Activated CD4-positive, alpha-beta T cell treated with anti-CD3 and anti-CD28 coated beads for 4 hours (primary cell): ENCODE measurements around the gene AGBL1.

Experiments used
- DNase-seq, 2 donors: peaks; one replicate each; pipeline ENCODE4 v3.0.0-alpha.2; 2020

The AGBL1 gene

GRCh38 chr15:86540840-86541467, 461.3 kb downstream of the AGBL1 start:
- no peak for DNase-seq

- no peak for DNase-seq
Observed at GRCh38 chr15:86541540-86541939, 461.9 kb downstream of the AGBL1 start.

- DNase-seq, result no peak
Observed at GRCh38 chr15:86550075-86550474, 470.4 kb downstream of the AGBL1 start.

GRCh38 chr15:86553108-86553507, 473.4 kb downstream of the AGBL1 start:
- DNase-seq, result no peak

- DNase-seq, result no peak
Observed at GRCh38 chr15:86555098-86555497, 475.4 kb downstream of the AGBL1 start.

- DNase-seq, result no peak
Observed at GRCh38 chr15:86555939-86556338, 476.3 kb downstream of the AGBL1 start.

GRCh38 chr15:86556396-86557017, 476.8 kb downstream of the AGBL1 start:
- DNase-seq, result no peak

- DNase-seq, result no peak
Observed at GRCh38 chr15:86557018-86557550, 477.4 kb downstream of the AGBL1 start.

GRCh38 chr15:86558252-86558651, 478.6 kb downstream of the AGBL1 start:
- DNase-seq, result no peak

GRCh38 chr15:86558686-86559085, 479.0 kb downstream of the AGBL1 start:
- no peak for DNase-seq

GRCh38 chr15:86568378-86568777, 488.7 kb downstream of the AGBL1 start:
- no peak for DNase-seq

- no peak for DNase-seq
Observed at GRCh38 chr15:86570738-86571137, 491.1 kb downstream of the AGBL1 start.

- no peak for DNase-seq
Observed at GRCh38 chr15:86571873-86572272, 492.2 kb downstream of the AGBL1 start.

GRCh38 chr15:86572368-86572841, 492.7 kb downstream of the AGBL1 start:
- DNase-seq, result no peak

GRCh38 chr15:86573476-86573875, 493.8 kb downstream of the AGBL1 start:
- no peak for DNase-seq

- DNase-seq, result no peak
Observed at GRCh38 chr15:86588413-86588812, 508.7 kb downstream of the AGBL1 start.

GRCh38 chr15:86590461-86590860, 510.8 kb downstream of the AGBL1 start:
- no peak for DNase-seq

GRCh38 chr15:86591158-86591557, 511.5 kb downstream of the AGBL1 start:
- DNase-seq, result no peak

- DNase-seq, result no peak
Observed at GRCh38 chr15:86591994-86592735, 512.5 kb downstream of the AGBL1 start.

GRCh38 chr15:86595741-86596140, 516.1 kb downstream of the AGBL1 start:
- DNase-seq, result no peak

- no peak for DNase-seq
Observed at GRCh38 chr15:86603466-86603865, 523.8 kb downstream of the AGBL1 start.

- no peak for DNase-seq
Observed at GRCh38 chr15:86608461-86609205, 529.0 kb downstream of the AGBL1 start.

- DNase-seq, result no peak
Observed at GRCh38 chr15:86609275-86609674, 529.6 kb downstream of the AGBL1 start.
